Progenitor cell of endocrine pancreas (in vitro differentiated cells): ENCODE data around the gene SRL. TPM values are rescaled to one million over a fixed set of nuclear protein-coding genes. Genes with fewer than 3 reads are reported as not detected.

ENCODE experiments used
- DNase-seq: peaks from one replicate; pipeline ENCODE4 v3.0.0; 2021; ENCODE audit warnings: low spot score; ENCODE audit not compliant: unreplicated experiment
- H3K27ac Mint-ChIP-seq: 2 replicates; pipeline ENCODE4 v1.8.0; 2021; ENCODE audit warnings: mild to moderate bottlenecking, moderate library complexity, mixed read lengths
- H3K27me3 Mint-ChIP-seq: 2 replicates; pipeline ENCODE4 v1.8.0; 2021; ENCODE audit warnings: mixed read lengths
- H3K36me3 Mint-ChIP-seq: 2 replicates; pipeline ENCODE4 v1.8.0; 2022; ENCODE audit warnings: mixed read lengths; ENCODE audit not compliant: insufficient read depth
- H3K4me1 Mint-ChIP-seq: 2 replicates; pipeline ENCODE4 v1.8.0; 2021; ENCODE audit warnings: low read depth, mixed read lengths
- H3K4me3 Mint-ChIP-seq: 2 replicates; pipeline ENCODE4 v1.8.0; 2021; ENCODE audit warnings: low read depth, mild to moderate bottlenecking, moderate library complexity, mixed read lengths
- H3K9me3 Mint-ChIP-seq: 2 replicates; pipeline ENCODE4 v1.8.0; 2021; ENCODE audit warnings: low read depth, mixed read lengths
- total RNA-seq: library from RNA; stranded (reverse); gene quantifications from 2 replicates; pipeline ENCODE4 v1.2.1, GENCODE V29; 2021
- TF ChIP-seq, protein P1 (sequence below): fragments of 200-600 bp; sonication (generic); IDR thresholded peaks from one replicate; pipeline ENCODE4 v1.5.0; 2021; ENCODE audit warnings: antibody characterized with exemption, mild to moderate bottlenecking; ENCODE audit not compliant: unreplicated experiment

SRL gene
- total RNA-seq, 1 donor from 2014 or later = not detected

DNA sequence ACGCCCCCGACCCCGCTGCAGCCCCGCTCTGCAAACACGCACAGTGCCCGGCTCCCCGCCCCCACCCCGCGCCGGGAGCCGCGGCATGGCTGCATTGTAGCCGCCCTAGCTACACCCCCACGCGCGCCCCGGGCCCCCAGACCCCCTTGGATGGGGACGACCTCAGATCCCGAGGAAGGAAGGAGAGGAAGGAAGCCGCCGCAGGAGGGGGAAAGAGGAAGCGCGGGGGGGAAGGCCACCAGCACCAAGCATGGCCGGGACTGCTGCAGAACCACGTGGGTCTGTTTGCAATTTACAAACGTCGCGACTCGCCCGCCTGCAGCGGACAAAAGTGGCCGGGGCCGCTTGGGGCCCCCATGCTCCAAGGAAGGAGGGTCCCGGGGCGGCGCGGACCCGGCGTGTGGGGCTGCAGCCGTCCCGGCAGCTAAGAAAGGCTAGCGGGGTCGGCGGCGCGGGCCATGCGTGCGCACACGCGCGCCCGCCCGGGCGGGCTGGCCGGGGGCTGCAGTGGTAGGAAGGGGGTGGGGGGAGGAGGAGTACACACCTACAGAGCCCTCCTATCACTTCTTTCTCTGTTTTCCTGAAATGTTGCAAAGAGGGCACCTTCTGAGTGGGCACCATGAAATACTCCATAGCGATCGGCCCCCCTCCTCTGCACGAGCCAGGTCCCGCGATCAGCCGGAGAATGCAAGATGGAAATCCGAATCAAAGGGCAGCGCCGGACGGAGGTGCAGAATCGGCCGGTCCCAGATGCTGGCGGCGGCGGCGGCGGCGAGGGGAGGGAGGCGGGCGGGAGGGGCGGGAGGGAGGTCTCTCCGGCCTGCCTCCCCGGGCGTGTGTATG, 30.5 kb upstream of the SRL start:
- H3K27me3 Mint-ChIP-seq = no peaks in the 10 kb centered on the region
- no peaks in the 10 kb centered on the region for H3K9me3 Mint-ChIP-seq
- peak overlapping the region; percentile 97 for H3K27ac Mint-ChIP-seq
- TF ChIP-seq, protein P1, sequence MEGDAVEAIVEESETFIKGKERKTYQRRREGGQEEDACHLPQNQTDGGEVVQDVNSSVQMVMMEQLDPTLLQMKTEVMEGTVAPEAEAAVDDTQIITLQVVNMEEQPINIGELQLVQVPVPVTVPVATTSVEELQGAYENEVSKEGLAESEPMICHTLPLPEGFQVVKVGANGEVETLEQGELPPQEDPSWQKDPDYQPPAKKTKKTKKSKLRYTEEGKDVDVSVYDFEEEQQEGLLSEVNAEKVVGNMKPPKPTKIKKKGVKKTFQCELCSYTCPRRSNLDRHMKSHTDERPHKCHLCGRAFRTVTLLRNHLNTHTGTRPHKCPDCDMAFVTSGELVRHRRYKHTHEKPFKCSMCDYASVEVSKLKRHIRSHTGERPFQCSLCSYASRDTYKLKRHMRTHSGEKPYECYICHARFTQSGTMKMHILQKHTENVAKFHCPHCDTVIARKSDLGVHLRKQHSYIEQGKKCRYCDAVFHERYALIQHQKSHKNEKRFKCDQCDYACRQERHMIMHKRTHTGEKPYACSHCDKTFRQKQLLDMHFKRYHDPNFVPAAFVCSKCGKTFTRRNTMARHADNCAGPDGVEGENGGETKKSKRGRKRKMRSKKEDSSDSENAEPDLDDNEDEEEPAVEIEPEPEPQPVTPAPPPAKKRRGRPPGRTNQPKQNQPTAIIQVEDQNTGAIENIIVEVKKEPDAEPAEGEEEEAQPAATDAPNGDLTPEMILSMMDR = no peak
- H3K4me1 Mint-ChIP-seq = peaks cover 2% of the 10 kb centered on the region
- peak; percentile 34 for DNase-seq
- peak overlapping the region; percentile 89 for H3K4me3 Mint-ChIP-seq
- H3K36me3 Mint-ChIP-seq = peaks cover 4% of the 10 kb centered on the region

DNA sequence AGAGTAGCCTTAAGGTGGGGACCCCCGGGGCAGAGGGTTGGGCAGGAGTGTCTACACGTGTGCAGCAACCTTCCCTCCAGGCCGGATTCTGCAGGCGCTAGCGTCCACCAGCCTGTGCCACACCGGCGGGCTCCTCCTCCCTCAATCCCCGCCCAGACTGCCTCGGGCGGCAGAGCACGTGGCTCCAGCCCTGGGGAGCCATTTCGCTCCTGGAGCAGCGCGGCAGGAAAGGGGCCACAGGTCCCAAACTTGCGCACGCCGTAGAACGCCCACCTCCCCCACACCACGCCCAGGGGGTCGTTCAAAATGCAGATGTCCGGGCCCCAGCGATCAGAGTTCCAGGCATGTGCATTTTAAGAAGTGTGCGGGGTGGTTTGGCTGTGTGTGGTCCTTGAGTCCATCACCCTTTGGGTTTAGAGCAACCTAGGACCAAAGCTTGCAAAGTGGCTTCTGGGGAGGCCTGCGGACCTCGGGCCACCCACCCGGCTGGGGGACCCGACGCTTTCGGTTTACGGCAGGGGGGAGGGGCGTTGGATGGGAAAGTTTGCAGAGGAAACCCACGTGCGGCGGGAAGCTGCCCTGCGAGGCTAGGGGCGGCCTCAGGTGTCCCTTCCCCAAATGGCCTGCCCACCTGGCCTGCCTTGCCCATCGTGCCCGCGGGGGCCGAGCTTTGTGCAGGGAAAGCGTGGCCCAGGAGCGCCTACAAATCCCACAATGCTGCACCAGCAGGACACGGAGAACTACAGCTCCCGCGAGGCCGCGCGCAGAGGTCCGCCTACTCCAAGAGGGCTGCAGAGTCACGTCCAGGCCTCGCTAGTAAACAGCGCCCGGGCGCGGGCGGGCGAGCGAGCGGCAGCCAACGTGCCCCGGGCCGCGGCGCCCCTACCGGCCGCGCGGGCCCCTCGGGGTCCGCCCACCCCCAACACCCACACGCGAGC, 29.6 kb upstream of the SRL start:
- TF ChIP-seq, protein P1 = peak; percentile 49
- H3K27me3 Mint-ChIP-seq = no peaks in the 10 kb centered on the region
- H3K9me3 Mint-ChIP-seq = no peaks in the 10 kb centered on the region
- DNase-seq = peak; percentile 82
- H3K4me1 Mint-ChIP-seq = peaks cover 2% of the 10 kb centered on the region
- H3K36me3 Mint-ChIP-seq = peaks cover 4% of the 10 kb centered on the region
- H3K4me3 Mint-ChIP-seq = peak overlapping the region; percentile 79
- H3K27ac Mint-ChIP-seq = peak overlapping the region; percentile 92

DNA sequence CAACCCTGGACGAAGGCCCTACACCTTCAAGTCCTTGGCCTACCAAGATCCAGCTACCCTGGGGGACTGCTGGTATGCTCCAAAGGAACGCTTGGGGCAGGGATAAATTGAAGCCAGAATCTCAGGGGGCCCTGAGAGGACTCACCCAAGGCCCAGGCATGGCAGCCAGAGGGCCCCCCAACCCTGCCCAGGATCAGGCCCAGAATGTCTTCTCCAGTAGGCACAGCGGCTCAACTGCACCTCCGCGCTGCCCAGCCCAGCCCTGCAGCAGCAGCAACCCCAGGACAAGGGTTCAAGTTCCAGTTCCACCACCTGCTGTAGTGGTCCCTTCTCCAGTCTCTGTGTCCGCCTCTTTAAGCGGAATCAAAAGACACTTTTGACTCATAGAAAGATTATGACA, 28.7 kb upstream of the SRL start:
- Mint-ChIP-seq H3K27ac (no peak overlapping the region), H3K36me3 (peaks cover 4% of the 10 kb centered on the region), H3K4me3 (peak overlapping the region; percentile 79), H3K4me1 (peaks cover 2% of the 10 kb centered on the region), H3K9me3 (no peaks in the 10 kb centered on the region), H3K27me3 (no peaks in the 10 kb centered on the region)
- TF ChIP-seq, protein P1 = no peak
- no peak for DNase-seq

DNA sequence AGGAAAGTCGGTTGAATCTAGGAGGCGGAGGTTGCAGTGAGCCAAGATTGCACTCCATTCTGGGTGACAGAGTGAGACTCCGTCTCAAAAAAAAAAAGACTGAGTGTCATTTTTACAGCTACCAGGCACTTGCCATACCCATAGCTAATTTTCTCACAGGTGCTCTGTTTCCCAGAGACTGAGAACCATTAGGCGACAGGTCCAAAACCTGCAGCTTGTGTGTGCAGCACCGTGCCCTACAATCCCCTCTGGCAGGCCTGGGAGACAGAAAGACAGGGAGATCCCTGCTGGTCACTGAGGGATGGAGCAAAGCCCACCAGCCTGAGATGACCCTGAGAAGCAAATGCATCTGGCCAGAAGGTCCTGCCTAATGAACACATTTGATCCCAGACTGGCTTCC, 28.2 kb upstream of the SRL start:
- peak overlapping the region; percentile 79 for H3K4me3 Mint-ChIP-seq
- no peaks in the 10 kb centered on the region for H3K27me3 Mint-ChIP-seq
- H3K4me1 Mint-ChIP-seq = peaks cover 2% of the 10 kb centered on the region
- TF ChIP-seq, protein P1 = no peak
- no peak for DNase-seq
- no peaks in the 10 kb centered on the region for H3K9me3 Mint-ChIP-seq
- no peak overlapping the region for H3K27ac Mint-ChIP-seq
- peaks cover 4% of the 10 kb centered on the region for H3K36me3 Mint-ChIP-seq

DNA sequence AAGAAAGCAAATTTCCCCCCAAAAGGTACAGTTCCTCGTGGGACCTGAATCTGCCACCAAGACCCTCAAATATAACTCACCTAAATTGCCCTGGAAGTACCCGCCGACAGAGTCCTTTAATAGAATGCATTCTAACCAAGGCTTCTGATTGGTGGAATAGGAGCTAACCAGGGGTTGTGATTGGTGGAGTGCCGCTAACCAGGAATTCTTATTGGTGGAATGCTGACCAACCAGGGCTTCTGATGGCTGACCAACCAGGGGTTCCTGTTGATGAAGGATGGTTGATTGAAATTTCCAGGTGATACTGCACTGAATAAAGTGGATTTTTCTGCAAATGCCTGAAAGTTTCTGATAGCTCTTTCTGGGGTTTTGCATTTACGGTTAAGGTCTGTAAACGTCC, 24.5 kb upstream of the SRL start:
- Mint-ChIP-seq H3K36me3 (peaks cover 12% of the 10 kb centered on the region), H3K4me3 (no peak overlapping the region), H3K27me3 (no peaks in the 10 kb centered on the region), H3K4me1 (peaks cover 2% of the 10 kb centered on the region), H3K9me3 (no peaks in the 10 kb centered on the region), H3K27ac (no peak overlapping the region)
- no peak for DNase-seq
- TF ChIP-seq, protein P1 = no peak
